IPS-NIHi11 (cell line): ENCODE measurements around the gene PFDN1.

Experiments used
- DNase-seq: peaks from one replicate; pipeline ENCODE4 v3.0.0; 2012; ENCODE audit warnings: mixed read lengths, low spot score

The PFDN1 gene

DNA sequence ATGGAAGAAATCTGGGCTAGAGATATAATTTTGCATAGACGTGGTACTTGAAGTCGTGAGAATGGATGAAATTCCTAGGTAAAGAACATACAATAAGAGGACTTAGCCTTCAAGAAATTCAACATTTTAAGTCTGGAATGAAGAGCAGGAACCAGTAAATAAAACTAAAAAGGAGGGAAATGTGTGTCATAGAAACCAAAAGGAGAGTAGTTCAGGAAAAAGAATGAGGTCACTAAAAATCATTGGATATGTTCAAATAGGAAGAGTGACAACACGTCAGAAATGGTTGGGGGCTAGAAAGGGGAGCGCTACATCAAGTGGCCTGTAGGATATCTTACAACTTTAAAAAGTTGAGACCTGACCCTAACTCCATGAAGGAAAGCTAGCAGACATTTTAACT lies 44.0 kb downstream of the PFDN1 start:
- DNase-seq, result no peak

GRCh38 chr5:140258016-140258415 lies 44.9 kb downstream of the PFDN1 start:
- DNase-seq, result no peak

GRCh38 chr5:140256726-140257125 lies 46.2 kb downstream of the PFDN1 start:
- no peak for DNase-seq

GRCh38 chr5:140255460-140256157 lies 47.3 kb downstream of the PFDN1 start:
- no peak for DNase-seq

DNA sequence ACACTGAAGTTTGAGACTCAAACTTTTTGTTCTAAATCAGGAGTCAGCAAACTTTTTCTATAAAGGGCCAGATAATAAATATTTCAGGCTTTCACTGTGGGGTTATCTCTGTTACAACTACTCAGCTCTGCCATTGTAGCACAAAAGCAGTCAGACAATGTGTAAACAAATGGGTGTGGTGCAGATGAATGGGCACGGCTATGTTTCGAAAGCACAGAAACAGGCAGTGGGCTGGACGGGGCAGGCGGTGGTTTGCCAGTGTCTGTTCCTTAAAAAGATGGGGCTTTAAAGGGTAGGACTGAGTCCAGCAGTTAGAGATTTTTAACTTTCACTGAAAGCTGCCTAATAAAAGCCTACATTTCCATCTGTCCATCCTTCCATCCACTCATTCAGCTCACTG lies 48.9 kb downstream of the PFDN1 start:
- no peak for DNase-seq

DNA sequence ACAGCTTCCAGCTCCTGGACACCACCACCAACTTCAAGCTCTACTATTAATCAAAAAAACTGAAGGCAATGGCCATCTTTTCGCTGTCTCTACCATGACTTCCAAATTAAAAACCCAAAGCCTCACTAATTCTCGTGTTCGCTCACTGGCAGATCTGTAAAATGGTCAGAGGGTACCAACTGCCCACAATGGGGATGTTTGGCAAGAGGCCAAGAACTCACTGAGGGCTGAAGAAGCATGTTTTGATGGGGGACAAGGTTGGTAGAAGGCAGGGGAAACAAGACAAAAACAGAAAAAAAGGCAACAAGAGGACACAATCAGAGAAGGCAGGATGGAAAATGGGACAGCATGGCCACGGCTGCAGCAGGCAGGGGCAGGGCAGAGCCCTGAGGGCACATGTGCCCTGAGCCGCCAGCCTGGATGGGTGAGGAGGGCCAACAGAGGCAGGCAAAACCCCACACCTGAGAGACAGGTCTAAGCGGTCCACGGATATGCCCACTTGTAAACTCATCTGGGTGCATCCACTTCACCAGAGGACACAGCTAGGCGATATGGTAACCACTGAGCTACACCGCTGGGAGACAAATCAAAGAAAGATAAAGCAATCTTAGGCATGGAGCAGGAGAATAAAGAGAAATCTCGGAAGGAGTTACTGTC lies 50.3 kb downstream of the PFDN1 start:
- DNase-seq, result no peak

- DNase-seq, result no peak
Observed at GRCh38 chr5:140251527-140251973, 51.4 kb downstream of the PFDN1 start.

GRCh38 chr5:140250386-140250785 lies 52.5 kb downstream of the PFDN1 start:
- DNase-seq, result no peak

GRCh38 chr5:140249536-140249935 lies 53.4 kb downstream of the PFDN1 start:
- no peak for DNase-seq

GRCh38 chr5:140248414-140248813 lies 54.5 kb downstream of the PFDN1 start:
- no peak for DNase-seq

DNA sequence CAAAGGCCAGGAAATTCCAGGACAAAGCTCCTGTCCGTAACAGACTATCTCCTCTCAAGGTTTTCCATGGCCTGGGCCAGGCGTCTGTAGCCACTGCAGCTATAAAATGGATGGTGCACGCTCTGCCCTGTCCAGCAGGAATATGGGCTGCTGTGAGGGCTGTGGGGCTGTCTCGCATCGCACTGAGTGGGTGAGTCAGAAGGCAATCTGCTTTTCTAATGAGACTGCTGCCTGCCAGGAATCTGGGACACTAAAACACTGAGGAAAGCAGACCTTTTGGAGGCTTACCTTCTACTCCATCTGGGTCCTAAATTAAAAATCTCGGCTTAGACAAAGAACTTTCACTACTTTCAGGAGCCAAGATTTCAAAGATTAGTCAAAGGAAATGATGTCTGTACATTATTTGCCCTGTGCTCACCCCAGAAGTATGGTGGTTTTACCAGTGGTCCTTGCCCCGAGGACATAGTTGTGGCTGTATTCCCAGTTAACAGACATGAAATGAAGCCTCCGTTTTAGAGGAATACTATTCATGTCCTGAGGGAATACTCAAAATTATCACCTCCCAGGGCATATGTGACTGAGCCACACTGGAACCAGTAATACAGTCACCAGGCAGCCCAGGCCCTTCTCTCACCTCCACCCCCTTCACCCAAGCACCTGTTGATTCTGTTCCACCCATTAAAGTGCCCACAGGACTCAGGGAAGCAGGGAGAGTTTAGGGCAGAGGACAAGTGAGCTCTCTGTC lies 56.4 kb downstream of the PFDN1 start:
- no peak for DNase-seq

GRCh38 chr5:140245926-140246325 lies 57.0 kb downstream of the PFDN1 start:
- no peak for DNase-seq

DNA sequence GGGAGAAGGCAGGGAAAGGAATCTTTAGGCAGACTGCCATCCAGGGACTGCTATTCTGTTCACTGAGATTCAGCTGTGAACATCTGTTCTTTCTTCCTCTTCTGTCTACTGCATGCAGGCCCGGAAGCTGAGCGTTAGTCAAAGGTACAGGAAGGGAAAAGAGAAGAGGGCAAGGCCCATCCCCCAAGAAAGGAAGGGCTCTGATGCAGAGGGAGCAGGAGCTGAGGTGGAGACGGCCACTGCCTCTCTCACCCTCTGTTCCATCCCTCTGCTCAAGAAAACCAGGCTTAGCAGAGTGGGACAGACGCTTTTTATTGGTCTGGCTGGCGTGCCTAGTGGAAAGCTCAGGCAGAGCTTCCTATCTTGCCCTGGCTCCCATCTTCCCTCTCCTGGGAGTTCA lies 57.6 kb downstream of the PFDN1 start:
- no peak for DNase-seq

GRCh38 chr5:140244525-140245025 lies 58.3 kb downstream of the PFDN1 start:
- peak; percentile 88 for DNase-seq

DNA sequence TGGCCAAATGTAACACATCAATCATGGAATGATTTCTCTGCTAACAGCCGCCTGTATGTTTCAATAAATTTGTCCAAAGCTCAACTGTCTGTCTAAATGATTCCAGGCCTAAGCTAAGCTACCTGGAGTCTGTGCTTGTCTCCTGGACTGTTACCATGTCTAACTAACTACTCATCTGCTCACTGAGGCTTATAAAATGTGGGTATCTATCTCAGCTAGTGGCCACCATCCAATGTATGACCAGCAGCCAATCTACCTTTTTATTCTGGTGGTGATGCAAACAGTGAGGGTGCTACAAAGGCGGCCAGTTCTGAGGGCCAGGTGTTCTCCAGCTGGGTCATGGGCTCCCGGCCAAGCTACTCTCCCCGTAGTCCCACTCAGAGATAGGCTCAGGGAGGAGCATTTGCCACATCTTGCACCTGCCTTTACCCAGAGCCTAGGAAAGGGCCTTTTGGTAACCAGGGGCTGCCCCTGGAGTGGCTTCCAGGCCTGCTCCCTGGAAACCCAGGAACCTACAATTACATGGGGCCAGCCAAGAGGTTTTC lies 59.1 kb downstream of the PFDN1 start:
- no peak for DNase-seq

DNA sequence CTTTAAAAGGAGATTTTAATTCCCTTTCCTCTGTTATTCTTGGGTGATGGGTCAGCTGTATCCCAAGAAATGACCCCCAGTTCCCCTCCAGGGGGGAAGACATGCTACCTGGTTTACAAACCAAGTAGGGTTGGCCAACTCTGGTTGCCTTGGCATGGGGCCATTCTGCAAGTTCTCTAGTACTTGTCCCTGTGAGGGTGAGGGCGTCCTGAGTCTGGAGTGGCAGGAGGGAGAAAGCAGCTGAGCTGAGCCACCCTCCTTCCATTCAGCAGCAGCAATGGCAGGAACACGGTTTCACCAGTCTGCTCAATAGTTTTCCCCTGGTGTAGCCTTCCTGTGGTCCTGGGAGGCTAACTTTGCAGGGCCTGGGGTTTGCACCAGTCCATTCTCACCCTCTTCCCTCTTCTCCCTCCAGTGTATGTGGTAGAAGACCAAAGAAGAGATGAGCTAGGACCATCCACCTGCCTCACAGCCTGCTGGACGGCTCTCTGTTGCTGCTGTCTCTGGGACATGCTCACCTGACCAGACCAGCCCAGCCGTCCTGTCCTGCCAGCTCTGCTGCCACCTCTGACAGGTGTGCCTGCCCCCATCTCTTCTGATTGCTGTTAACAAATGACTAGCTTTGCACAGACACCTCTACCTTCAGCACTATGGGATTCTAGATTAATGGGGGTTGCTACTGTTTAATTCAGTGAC lies 59.9 kb downstream of the PFDN1 start:
- DNase-seq, result no peak

GRCh38 chr5:140242099-140242498 lies 60.8 kb downstream of the PFDN1 start:
- no peak for DNase-seq

DNA sequence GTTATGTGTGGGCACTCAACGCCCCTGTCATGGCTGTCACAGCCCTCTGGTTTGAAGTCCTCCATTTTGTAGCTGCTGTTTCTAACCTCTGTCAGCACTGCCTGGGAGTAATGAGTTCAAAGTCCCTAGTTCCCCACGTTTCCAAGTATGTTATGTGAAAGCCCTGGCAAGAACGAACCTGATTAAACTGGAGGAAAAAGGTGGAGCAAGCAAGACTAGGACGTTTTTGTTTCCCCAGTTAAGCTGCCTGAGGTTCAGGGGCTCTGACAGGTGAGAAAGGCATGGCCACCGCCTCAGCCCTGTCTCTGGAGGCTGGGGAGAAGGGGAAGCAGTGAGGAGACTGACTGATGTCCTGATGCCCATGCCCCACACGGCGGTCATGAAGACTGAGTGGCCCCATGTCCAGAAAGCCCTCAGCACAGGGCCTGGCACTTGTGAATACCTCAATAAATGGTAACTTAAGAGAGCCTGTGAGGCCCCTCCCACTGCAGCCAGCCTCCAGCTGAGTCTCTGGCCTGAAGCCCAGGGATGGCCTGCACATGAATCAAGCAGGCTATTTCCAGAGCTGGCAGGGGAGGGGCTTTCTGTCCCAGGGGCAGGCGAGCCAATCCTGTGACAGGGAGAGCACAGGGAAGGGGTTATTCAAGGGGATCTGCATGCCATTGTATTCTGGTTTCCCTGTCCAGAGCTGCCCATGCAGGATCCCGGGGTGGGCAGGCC lies 61.8 kb downstream of the PFDN1 start:
- DNase-seq, result peak; percentile 84

DNA sequence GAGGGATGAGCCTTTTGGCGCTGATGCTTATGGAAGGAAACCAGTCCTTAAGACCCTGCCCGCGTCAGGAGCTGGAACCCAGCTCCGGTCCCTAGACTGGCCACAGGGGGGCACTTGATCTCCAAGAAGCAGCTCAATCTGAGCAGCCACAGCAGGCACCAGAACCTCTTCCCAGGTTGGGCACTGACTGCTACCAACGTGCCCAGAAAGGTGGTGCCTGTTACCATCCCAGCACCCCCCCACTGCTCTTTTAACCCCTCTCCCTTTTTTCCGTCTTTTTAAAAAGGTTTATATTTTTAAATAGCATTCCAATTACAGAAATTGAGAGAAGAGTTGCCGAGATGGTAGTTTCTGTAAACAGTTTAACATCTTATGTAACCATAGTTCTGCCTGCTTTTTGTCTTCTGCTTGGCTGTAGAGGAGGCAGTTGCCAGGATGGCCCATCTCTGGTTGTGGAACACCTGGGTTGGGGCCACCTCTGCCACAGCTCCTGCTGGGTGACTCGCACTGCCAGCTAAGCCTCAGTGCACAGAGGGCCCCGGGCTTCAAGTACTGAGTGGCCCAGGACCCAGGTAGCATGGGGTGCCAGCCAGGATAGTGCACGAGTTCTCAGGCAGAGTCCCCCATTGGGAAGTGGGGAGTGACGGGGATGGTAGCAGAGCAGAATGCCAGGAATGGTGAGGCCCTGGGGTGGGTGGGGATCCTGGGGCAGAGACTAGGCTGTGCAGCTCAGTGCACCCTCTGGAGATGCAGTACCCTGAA lies 62.8 kb downstream of the PFDN1 start:
- peak; percentile 80 for DNase-seq

DNA sequence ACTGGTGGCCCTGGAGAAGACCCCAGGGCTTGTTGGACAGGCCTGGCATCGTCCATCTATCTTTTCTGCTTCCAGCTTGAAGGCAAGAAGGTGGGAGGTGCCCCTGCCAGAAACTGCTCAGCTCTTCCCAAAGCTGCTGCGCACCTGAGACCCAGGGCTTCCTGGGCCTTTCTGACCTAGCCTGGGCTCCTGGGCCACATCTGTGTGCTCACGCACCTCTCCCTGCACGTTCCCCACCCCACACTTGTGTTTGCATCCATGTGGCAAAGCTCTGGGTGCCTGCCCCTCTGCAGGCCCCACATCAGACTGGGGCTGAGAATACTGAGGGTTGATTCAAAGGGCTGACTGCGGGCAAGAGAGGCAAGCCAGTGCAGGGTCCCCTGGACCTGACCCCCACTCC lies 63.4 kb downstream of the PFDN1 start:
- no peak for DNase-seq

DNA sequence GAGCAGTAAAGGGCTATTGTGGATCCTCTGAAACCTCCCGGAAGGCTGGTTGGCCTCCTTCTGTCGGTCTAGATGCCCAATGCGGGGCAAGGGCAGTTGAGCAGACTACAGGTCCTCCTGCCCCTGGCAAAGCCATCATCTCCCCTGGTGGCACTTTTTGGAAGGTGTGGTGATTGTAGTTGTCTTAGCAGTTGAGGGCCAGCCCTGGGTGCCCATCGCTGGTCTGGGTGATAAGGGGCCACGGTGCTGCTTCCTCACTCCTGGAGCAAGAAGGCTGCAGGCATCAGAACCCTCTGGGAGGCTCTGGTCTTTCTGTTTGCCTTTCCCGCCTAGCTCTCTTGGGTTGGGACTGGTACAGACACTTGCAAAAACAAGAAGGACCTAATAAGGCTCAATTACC lies 64.1 kb downstream of the PFDN1 start:
- DNase-seq, result no peak
